ENCODE data around the gene DEFB124.

- TF ChIP-seq ZBTB49 (tag by site-specific recombination; IDR thresholded peaks at IDR 0.05; ENCODE audit: low read depth) (no peak), CTCF (tag by site-specific recombination; IDR thresholded peaks at IDR 0.05) (no peak), ZNF645 (tag by site-specific recombination; IDR thresholded peaks at IDR 0.05) (no peak), ZNF558 (tag by site-specific recombination; IDR thresholded peaks at IDR 0.05) (no peak), ZNF585B (tag by site-specific recombination; IDR thresholded peaks at IDR 0.05) (no peak)
Observed at GRCh38 chr20:31490752-31491151, 15.8 kb upstream of the DEFB124 start.
